GM21786 (cell line): ENCODE data around the gene NPPA.

Experiments used
- ATAC-seq: cut with Tn5 transposase; IDR thresholded peaks from one replicate; pipeline ENCODE4 v1.9.1; 2021; ENCODE audit not compliant: unreplicated experiment

The NPPA gene

DNA sequence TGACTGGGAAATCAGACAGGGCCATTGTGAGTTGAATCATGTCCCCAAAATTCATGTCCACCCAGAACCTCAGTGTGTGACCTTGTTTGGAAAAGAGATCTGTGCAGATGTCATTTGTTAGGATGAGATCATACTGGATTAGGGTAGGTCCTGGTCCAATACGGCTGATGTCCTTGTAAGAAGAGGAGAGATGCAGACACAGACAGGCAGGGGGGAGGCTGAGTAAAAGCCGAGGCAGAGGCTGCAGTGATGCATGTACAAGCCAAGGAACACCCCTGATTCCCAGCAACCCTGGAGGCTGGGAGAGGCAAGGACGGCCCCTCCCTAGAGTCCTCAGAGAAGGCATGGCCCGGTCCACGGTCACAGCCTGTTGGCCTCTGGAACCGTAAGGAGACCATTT is 27.0 kb upstream of the NPPA start:
- ATAC-seq: no peak

DNA sequence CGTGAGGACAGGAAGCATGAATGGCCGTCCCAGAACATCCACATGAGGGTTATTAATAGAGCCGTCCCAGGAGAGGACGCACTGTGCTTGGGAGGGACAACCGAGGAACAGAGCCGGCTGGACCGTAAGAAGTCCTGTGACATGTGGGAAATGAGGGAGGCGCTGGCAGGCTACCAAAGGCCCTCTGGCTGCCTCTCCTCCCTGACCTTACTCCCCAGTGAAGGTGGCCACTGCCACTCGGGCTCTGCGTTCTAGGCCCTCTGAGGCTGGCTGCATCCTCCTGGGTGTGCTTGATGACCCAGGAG is 26.6 kb upstream of the NPPA start:
- no peak for ATAC-seq

DNA sequence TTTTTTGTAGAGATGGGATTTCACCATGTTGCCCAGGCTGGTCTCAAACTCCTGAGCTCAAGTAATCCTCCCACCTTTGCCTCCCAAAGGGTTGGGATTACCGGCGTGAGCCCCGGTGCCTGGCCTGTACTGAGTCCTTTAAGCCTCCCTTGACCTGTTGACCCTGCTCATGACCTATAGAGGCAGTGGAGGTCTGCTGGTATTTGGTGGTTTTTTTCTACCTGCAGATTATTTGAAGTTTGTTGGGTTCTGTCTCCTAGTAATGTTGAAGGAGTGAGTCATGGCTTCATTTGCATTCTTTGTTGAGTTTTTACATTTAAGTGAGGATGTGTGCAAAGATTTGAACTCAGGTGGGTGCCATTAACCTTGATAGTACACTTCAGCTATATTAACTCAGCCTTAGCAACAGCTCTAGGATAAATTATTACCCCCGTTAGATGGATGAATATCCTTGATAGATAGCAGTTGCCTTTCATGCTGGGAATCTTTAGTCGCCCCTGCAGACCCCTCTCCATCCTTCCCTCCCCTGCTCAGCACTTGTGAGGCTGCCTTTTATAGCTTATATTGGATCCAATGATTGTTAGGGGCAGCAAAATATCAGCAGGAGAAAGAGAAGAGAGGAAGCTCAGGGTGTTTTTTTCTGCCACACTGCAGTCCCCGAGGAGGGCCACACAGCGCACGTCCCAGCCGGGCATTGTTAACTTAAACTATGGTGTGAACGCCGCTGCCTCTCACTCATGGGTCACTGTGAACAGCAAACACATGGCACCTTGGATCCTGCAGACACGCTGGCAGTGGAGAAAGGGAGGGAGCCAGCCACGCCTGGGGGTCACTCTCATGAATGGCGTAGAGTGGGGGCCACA is 26.0 kb upstream of the NPPA start:
- ATAC-seq: no peak

DNA sequence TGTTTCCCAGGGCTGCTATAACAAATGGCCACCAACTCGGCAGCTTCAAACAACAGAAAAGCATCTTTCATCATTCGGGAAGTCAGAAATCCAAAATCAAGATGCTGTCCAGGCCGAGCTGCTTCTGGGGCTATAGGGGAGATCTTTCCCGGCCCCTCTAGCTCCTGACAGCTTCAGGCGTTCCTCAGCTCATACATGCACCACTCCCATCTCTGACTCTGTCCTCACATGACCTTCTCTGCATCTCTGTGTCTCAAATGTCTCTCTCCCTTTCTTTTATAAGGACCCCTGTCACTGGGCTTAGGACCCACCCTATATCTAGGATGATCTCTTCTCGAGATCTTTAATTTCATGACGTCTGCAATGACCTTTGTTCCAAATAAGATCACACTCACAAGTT is 25.0 kb upstream of the NPPA start:
- no peak for ATAC-seq

GRCh38 chr1:11869650-11870207 is 22.1 kb upstream of the NPPA start:
- no peak for ATAC-seq

DNA sequence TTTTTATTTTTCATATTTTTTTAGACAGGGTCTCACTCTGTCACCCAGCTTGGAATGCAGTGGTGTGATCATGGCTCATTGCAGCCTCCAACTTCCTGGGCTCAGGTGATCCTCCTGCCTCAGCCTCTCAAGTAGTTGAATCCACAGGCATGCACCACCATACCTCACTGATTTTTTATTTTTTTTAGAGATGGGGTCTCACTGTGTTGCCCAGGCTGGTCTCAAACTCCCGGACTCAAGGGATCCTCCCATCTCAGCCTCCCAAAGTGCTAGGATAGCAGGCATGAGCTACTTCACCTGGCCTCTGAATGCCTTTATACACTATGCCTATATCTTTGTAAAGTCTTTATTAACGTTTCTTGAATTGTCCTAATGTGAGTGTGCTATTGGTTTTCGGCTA is 21.5 kb upstream of the NPPA start:
- ATAC-seq: no peak

- no peak for ATAC-seq
Observed at GRCh38 chr1:11868331-11868980, 20.9 kb upstream of the NPPA start.

DNA sequence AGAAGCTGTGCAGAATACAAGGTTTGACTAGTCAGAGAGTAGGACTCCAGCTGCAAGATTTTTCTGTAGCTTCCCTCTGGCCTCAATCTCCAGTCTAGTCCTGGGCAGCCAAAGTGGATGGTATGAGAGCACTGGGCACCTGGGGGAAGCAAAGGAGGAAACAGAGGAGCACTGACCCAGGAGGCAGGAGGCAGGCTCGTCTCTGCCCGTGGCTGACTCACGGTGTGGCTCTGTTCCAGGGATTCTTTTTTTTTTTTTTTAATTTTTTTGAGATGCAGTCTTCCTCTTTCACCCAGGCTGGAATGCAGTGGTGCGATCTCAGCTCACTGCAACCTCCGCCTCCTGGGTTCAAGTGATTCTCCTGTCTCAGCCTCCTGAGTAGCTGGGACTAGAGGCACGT is 15.3 kb upstream of the NPPA start:
- ATAC-seq: no peak

- no peak for ATAC-seq
Observed at GRCh38 chr1:11860587-11860986, 13.0 kb upstream of the NPPA start.

DNA sequence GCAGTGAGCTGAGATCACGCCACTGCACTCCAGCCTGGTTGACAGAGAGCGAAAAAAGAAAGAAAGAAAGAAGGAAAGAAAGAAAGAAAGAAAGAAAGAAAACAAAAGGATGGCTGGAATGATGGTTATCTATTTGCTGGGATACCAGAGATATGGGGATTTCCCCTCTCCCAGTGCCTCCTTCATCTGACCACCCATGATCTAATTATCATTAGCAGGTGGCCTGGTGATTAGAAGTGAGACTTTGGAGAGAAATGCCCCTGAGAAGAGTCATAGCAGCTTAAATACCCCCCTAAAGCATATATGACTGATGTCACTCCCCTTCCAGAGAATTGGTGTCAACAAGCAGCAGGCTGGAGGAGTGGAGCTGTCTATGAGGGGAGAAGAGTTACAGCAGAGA is 12.5 kb upstream of the NPPA start:
- no peak for ATAC-seq

- ATAC-seq: no peak
Observed at GRCh38 chr1:11858968-11859871, 11.6 kb upstream of the NPPA start.

DNA sequence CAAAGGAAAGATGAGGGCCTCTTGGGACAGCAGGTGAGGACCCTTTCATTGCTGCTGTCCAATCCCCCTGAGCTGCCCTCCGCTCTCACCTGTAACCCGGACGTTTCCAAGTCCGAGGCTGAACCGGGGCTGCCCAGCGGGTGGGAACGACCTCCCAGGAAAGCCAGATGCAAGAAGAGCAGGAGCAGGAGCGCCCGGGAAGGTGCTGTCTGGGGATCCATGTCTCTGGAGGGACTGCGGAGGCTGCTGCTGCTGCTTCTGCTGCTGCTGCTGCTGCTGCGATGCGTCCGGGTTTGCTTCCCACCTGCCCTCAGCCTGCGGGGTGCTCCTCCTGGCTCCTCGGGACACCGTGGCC is 11.0 kb upstream of the NPPA start, which contains the start of gene NPPB:
NPPB (minus strand) TSS at position 333 of the 355 bp plus-strand sequence; CDS start at position 221, 112 bp downstream.
- ATAC-seq: no peak

- no peak for ATAC-seq
Observed at GRCh38 chr1:11858158-11858557, 10.6 kb upstream of the NPPA start.

- ATAC-seq: no peak
Observed at GRCh38 chr1:11857164-11857851, 9.7 kb upstream of the NPPA start.

- ATAC-seq: no peak
Observed at GRCh38 chr1:11856698-11857097, 9.1 kb upstream of the NPPA start.

- ATAC-seq: no peak
Observed at GRCh38 chr1:11855430-11855829, 7.8 kb upstream of the NPPA start.

GRCh38 chr1:11854519-11854918 is 6.9 kb upstream of the NPPA start:
- no peak for ATAC-seq

DNA sequence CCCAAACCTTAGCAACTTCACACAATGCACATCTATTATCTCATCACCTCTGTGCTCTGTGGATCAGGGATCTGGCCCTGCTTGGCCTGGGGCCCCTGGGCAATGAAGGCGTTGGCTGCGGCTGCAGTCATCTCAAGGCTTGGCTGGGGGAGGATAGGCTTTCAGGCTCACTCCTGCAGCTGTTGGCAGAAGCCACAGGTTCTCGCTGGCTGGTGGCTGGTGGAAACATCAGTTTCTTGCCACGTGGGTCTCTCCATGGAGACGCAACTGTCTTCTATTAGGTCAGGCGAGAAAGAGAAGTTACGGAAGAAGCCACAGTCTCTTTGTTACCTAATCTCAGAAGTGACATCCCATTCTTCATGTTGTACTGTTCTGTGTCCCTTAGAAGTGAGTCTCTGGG is 3.6 kb upstream of the NPPA start:
- no peak for ATAC-seq

DNA sequence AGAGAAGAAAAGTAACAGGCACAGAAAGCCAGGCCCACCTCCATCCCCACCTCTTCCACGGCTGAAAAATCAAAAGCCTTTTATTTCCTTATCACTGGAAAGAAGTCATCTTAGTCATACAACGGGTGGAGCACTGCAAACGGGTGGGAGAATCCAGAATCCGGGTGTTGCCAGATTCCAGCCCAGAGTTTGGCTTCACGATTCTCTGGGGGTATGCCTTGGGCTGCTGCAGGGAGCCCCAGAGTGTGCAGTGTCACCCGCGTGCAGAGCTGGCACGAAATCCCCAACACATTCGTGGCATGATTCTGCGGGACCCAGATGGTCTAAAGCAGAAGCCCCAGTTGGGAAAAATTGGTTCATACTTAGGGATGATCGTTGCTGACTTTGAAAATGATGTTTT is 2.6 kb upstream of the NPPA start:
- no peak for ATAC-seq

DNA sequence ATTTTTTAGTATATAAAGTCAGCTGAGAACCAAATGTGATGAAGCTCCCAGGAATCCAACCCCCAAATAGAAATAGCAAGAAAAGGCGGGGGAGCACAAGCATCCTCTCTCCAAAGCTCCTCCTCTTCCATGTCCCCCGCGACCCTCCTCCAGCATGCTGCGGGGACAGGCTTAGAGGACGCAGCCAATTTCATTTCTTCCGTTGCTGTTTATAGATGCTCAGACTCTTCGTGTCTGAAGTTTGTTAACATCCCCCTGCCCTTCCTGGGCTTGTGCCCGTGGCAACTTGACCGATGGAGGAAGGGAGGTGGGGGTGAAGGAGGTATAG is 754 bp upstream of the NPPA start:
- ATAC-seq: no peak
